HepG2 (cell line): ENCODE measurements around the gene KRTCAP2.
A peak's percentile ranks its signal among the peaks of the same experiment; 100 is the strongest.

Experiments
- ZFP36L1 ChIP-seq: sonication (generic); formaldehyde crosslinking; IDR thresholded peaks from 2 replicates; pipeline ENCODE4 v1.8.0; 2022; ENCODE audit warnings: mild to moderate bottlenecking, missing genetic modification reagents, moderate library complexity
- ZNF614 ChIP-seq: IDR thresholded peaks from 2 replicates; pipeline ENCODE4 v1.6.1; 2018; ENCODE audit warnings: missing biosample characterization, missing genetic modification reagents, inconsistent platforms, borderline replicate concordance
- TF ChIP-seq, protein P1 (sequence below): sonication (generic); formaldehyde crosslinking; IDR thresholded peaks from 2 replicates; pipeline ENCODE4 v1.5.0; 2020; ENCODE audit warnings: mild to moderate bottlenecking, missing genetic modification reagents, moderate library complexity

- TF ChIP-seq, protein P1, sequence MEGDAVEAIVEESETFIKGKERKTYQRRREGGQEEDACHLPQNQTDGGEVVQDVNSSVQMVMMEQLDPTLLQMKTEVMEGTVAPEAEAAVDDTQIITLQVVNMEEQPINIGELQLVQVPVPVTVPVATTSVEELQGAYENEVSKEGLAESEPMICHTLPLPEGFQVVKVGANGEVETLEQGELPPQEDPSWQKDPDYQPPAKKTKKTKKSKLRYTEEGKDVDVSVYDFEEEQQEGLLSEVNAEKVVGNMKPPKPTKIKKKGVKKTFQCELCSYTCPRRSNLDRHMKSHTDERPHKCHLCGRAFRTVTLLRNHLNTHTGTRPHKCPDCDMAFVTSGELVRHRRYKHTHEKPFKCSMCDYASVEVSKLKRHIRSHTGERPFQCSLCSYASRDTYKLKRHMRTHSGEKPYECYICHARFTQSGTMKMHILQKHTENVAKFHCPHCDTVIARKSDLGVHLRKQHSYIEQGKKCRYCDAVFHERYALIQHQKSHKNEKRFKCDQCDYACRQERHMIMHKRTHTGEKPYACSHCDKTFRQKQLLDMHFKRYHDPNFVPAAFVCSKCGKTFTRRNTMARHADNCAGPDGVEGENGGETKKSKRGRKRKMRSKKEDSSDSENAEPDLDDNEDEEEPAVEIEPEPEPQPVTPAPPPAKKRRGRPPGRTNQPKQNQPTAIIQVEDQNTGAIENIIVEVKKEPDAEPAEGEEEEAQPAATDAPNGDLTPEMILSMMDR (CRISPR knock-in tag): peak; percentile 44
- TF ChIP-seq ZFP36L1 (CRISPR knock-in tag) (peak; percentile 99), ZNF614 (CRISPR knock-in tag) (peak; percentile 74)
Measured at GRCh38 chr1:155125946-155126555, 47.1 kb downstream of the KRTCAP2 start.
